ENCODE results near the gene SEBOX. TPM values are rescaled to one million over a fixed set of nuclear protein-coding genes. Genes with fewer than 3 reads are reported as not detected.

Gene SEBOX
- total and polyA plus RNA-seq, 2 donors (not counting 1 experiment from before 2014, with no cell fraction given): not detected

GRCh38 chr17:28335201-28335958 lies 29.6 kb downstream of the SEBOX start, which contains the start of the genes IFT20 and TNFAIP1:
Gene IFT20 (minus strand): TSS chr17:28335472. CDS start chr17:28331985, 3,487 bp downstream.
Gene TNFAIP1 (plus strand): TSS chr17:28335761. CDS start chr17:28339522, 3,761 bp downstream.
- H3K4me1 ChIP-seq (ENCODE audit: control insufficient read depth, extremely low read depth, insufficient read depth, low read length): peaks cover 17% of the 10 kb centered on the region
- no peaks in the 10 kb centered on the region for H3K27me3 ChIP-seq (ENCODE audit: control insufficient read depth, insufficient read depth, low read length)
- peak within 1 kb of the TSS; percentile 60 for H2AFZ ChIP-seq (ENCODE audit: low read length)
- peak within 1 kb of the TSS; percentile 100 for H3K4me2 ChIP-seq (ENCODE audit: extremely low read depth, insufficient read depth, low read length)
- peaks cover 11% of the 10 kb centered on the region for H3K36me3 ChIP-seq (ENCODE audit: control insufficient read depth, insufficient read depth, low read length)
- H3K79me2 ChIP-seq (ENCODE audit: control insufficient read depth, insufficient read depth, low read length): peaks cover 50% of the 10 kb centered on the region
- TF ChIP-seq, protein P1, sequence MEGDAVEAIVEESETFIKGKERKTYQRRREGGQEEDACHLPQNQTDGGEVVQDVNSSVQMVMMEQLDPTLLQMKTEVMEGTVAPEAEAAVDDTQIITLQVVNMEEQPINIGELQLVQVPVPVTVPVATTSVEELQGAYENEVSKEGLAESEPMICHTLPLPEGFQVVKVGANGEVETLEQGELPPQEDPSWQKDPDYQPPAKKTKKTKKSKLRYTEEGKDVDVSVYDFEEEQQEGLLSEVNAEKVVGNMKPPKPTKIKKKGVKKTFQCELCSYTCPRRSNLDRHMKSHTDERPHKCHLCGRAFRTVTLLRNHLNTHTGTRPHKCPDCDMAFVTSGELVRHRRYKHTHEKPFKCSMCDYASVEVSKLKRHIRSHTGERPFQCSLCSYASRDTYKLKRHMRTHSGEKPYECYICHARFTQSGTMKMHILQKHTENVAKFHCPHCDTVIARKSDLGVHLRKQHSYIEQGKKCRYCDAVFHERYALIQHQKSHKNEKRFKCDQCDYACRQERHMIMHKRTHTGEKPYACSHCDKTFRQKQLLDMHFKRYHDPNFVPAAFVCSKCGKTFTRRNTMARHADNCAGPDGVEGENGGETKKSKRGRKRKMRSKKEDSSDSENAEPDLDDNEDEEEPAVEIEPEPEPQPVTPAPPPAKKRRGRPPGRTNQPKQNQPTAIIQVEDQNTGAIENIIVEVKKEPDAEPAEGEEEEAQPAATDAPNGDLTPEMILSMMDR (conservative IDR thresholded peaks at IDR 0.05 in 1 of 2, IDR thresholded peaks at IDR 0.05 in 1 of 2; ENCODE audit: low read depth in 1 of 2, low read length in 2 of 2): no peak
- no peak for TF ChIP-seq EZH2 (IDR thresholded peaks at IDR 0.05; ENCODE audit: low read length, missing control alignments)
- H3K4me3 ChIP-seq (replicated peaks in 1 of 4; ENCODE audit: control extremely low read depth in 1 of 4, insufficient read depth in 1 of 4, low read depth in 3 of 4, low read length in 4 of 4): peak within 1 kb of the TSS; percentile 88 to 99 (median 96)
- peak within 1 kb of the TSS; percentile 99 for H3K27ac ChIP-seq (ENCODE audit: insufficient read depth, low read length)
- no peaks in the 10 kb centered on the region for H3K9me3 ChIP-seq (ENCODE audit: control insufficient read depth, insufficient read depth, low read depth, low read length)
- H3K9ac ChIP-seq (ENCODE audit: insufficient read depth, low read length): peak within 1 kb of the TSS; percentile 95
- H4K20me1 ChIP-seq (ENCODE audit: control insufficient read depth, extremely low read depth, insufficient read depth, low read length): no peaks in the 10 kb centered on the region
- DNase-seq (ENCODE audit: low read depth in 2 of 2): peak; percentile 100

DNA sequence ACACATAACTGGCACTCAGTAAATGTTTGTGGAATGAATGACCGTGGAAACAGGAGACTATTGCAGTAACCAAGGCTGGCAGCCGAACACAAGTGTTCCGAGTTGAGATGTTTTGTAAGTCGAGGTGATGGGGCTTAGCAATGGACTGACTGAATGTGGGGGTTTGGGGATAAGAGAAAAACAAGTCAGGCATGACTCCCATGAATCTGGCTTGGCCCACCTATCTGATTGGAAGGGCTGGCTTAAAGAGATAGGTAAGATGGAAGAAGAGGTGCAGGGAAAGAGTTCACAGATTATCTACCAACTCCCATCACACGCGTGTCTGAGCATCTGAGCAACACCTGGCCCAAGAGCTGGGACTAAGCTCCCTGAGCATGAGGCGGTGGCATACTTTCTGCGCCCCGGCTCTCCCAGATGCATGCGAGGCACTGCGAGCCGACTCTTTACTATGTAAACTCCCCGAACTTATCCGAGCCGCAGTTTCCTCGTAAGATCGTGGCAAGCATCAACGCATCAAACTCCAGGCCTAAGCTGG lies 30.3 kb downstream of the SEBOX start:
- DNase-seq (ENCODE audit: low read depth in 2 of 2): no peak

DNA sequence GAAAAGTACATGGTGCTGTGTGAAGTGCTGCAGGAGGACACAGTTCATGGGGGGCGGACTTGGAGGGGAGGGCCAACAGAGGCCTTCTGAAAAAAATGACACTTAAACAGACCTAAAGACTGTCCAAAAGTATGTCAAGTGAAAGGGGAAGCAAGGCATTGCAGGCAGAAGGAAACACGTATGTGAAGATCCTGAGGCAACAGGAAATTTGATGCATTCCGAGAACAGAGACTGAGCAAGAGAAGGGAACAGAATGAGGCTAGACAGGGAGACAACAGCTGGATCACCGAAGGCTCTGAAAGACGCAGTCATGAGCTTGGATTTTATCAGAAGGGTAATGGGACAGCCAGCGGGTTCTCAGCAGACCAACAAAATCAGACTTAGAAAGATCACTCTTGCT lies 30.8 kb downstream of the SEBOX start:
- Histone ChIP-seq H3K9me3 (ENCODE audit: control insufficient read depth, insufficient read depth, low read depth, low read length) (no peaks in the 10 kb centered on the region), H3K36me3 (ENCODE audit: control insufficient read depth, insufficient read depth, low read length) (peaks cover 8% of the 10 kb centered on the region), H2AFZ (ENCODE audit: low read length) (no peak overlapping the region), H3K9ac (ENCODE audit: insufficient read depth, low read length) (peak overlapping the region; percentile 94), H3K79me2 (ENCODE audit: control insufficient read depth, insufficient read depth, low read length) (peaks cover 43% of the 10 kb centered on the region), H3K27me3 (ENCODE audit: control insufficient read depth, insufficient read depth, low read length) (no peaks in the 10 kb centered on the region), H3K4me1 (ENCODE audit: control insufficient read depth, extremely low read depth, insufficient read depth, low read length) (peaks cover 17% of the 10 kb centered on the region), H3K4me2 (ENCODE audit: extremely low read depth, insufficient read depth, low read length) (peak overlapping the region; percentile 100), H4K20me1 (ENCODE audit: control insufficient read depth, extremely low read depth, insufficient read depth, low read length) (no peaks in the 10 kb centered on the region), H3K4me3 (replicated peaks in 1 of 4; ENCODE audit: control extremely low read depth in 1 of 4, insufficient read depth in 1 of 4, low read depth in 3 of 4, low read length in 4 of 4) (peak overlapping the region; percentile 60 to 99 (median 86)), H3K27ac (ENCODE audit: insufficient read depth, low read length) (peak overlapping the region; percentile 99)
- DNase-seq (ENCODE audit: low read depth in 2 of 2): no peak
- no peak for TF ChIP-seq EZH2 (IDR thresholded peaks at IDR 0.05; ENCODE audit: low read length, missing control alignments)
- TF ChIP-seq, protein P1 (conservative IDR thresholded peaks at IDR 0.05 in 1 of 2, IDR thresholded peaks at IDR 0.05 in 1 of 2; ENCODE audit: low read depth in 1 of 2, low read length in 2 of 2): no peak

More for the DNA sequence above, 30.3 kb downstream of the SEBOX start:
- Histone ChIP-seq H3K27me3 (ENCODE audit: control insufficient read depth, insufficient read depth, low read length) (no peaks in the 10 kb centered on the region), H4K20me1 (ENCODE audit: control insufficient read depth, extremely low read depth, insufficient read depth, low read length) (no peaks in the 10 kb centered on the region), H3K9me3 (ENCODE audit: control insufficient read depth, insufficient read depth, low read depth, low read length) (no peaks in the 10 kb centered on the region), H3K36me3 (ENCODE audit: control insufficient read depth, insufficient read depth, low read length) (peaks cover 11% of the 10 kb centered on the region), H3K4me2 (ENCODE audit: extremely low read depth, insufficient read depth, low read length) (peak overlapping the region; percentile 100), H3K27ac (ENCODE audit: insufficient read depth, low read length) (peak overlapping the region; percentile 99), H3K9ac (ENCODE audit: insufficient read depth, low read length) (peak overlapping the region; percentile 94), H3K79me2 (ENCODE audit: control insufficient read depth, insufficient read depth, low read length) (peaks cover 48% of the 10 kb centered on the region), H2AFZ (ENCODE audit: low read length) (peak overlapping the region; percentile 25), H3K4me1 (ENCODE audit: control insufficient read depth, extremely low read depth, insufficient read depth, low read length) (peaks cover 17% of the 10 kb centered on the region), H3K4me3 (replicated peaks in 1 of 4; ENCODE audit: control extremely low read depth in 1 of 4, insufficient read depth in 1 of 4, low read depth in 3 of 4, low read length in 4 of 4) (peak overlapping the region; percentile 60 to 99 (median 86))
- TF ChIP-seq, protein P1 (conservative IDR thresholded peaks at IDR 0.05 in 1 of 2, IDR thresholded peaks at IDR 0.05 in 1 of 2; ENCODE audit: low read depth in 1 of 2, low read length in 2 of 2): no peak
- TF ChIP-seq EZH2 (IDR thresholded peaks at IDR 0.05; ENCODE audit: low read length, missing control alignments): no peak

Measured in fibroblast of lung (primary cell).